SK-N-SH treated with all-trans-retinoic acid at 6 μM for 48 hours (cell line): ENCODE data around the gene NGEF.

Source experiments
- CSDC2 ChIP-seq: fragments of 250-450 bp; sonication (Bioruptor Pico); IDR thresholded peaks from 2 replicates; pipeline ENCODE4 v1.5.0; 2020; ENCODE audit warnings: mild to moderate bottlenecking, moderate library complexity
- ESRRG ChIP-seq: fragments of 250-450 bp; sonication (Bioruptor Pico); IDR thresholded peaks from 2 replicates; pipeline ENCODE4 v1.6.1; 2021; ENCODE audit warnings: mild to moderate bottlenecking
- ISL1 ChIP-seq: fragments of 250-450 bp; sonication (Bioruptor Pico); IDR thresholded peaks from 2 replicates; pipeline ENCODE4 v2.1.2; 2022; ENCODE audit warnings: mild to moderate bottlenecking, moderate library complexity
- PATZ1 ChIP-seq: fragments of 250-450 bp; sonication (Bioruptor Pico); IDR thresholded peaks from 2 replicates; pipeline ENCODE4 v1.8.0; 2020; ENCODE audit warnings: mild to moderate bottlenecking, moderate library complexity, borderline replicate concordance
- PPARA ChIP-seq: fragments of 250-450 bp; sonication (Bioruptor Pico); IDR thresholded peaks from 2 replicates; pipeline ENCODE4 v1.5.0; 2020; ENCODE audit warnings: mild to moderate bottlenecking, borderline replicate concordance
- RARB ChIP-seq: fragments of 250-450 bp; sonication (Bioruptor Pico); IDR thresholded peaks from 2 replicates; pipeline ENCODE4 v1.8.0; 2021; ENCODE audit warnings: mild to moderate bottlenecking, moderate library complexity
- SNAI2 ChIP-seq: fragments of 250-450 bp; sonication (Bioruptor Pico); IDR thresholded peaks from 2 replicates; pipeline ENCODE4 v1.5.0; 2020; ENCODE audit warnings: mild to moderate bottlenecking, moderate library complexity
- TSHZ2 ChIP-seq: fragments of 250-450 bp; sonication (Bioruptor Pico); IDR thresholded peaks from 2 replicates; pipeline ENCODE4 v1.5.0; 2020; ENCODE audit warnings: mild to moderate bottlenecking, moderate library complexity
- ZFP3 ChIP-seq: fragments of 250-450 bp; sonication (Bioruptor Pico); IDR thresholded peaks from 2 replicates; pipeline ENCODE4 v1.5.0; 2020; ENCODE audit warnings: mild to moderate bottlenecking, moderate library complexity
- ZNF565 ChIP-seq: fragments of 450-650 bp; formaldehyde crosslinking; conservative IDR thresholded peaks from 2 replicates; pipeline ENCODE4 v1.5.0; 2020; ENCODE audit warnings: low read depth, mild to moderate bottlenecking, moderate library complexity
- ZNF70 ChIP-seq: fragments of 450-650 bp; formaldehyde crosslinking; IDR thresholded peaks from 2 replicates; pipeline ENCODE4 v1.5.0; 2020; ENCODE audit warnings: mild to moderate bottlenecking, moderate library complexity
- ZNF8 ChIP-seq: fragments of 450-650 bp; formaldehyde crosslinking; IDR thresholded peaks from 2 replicates; pipeline ENCODE4 v1.5.0; 2020; ENCODE audit warnings: mild to moderate bottlenecking, moderate library complexity
- TF ChIP-seq, protein P1 (sequence below): fragments of 250-450 bp; sonication (Bioruptor Pico); IDR thresholded peaks from 2 replicates; pipeline ENCODE4 v1.8.0; 2021; ENCODE audit warnings: low read depth, mild to moderate bottlenecking, moderate library complexity, borderline replicate concordance
- TF ChIP-seq, protein P2 (sequence below): fragments of 250-450 bp; sonication (Bioruptor Pico); IDR thresholded peaks from 2 replicates; pipeline ENCODE4 v1.5.1; 2020; ENCODE audit warnings: low read depth, mild to moderate bottlenecking, moderate library complexity

GRCh38 chr2:232982926-232983668 lies 30.0 kb downstream of the NGEF start:
- TF ChIP-seq PATZ1 (no peak), RARB (CRISPR knock-in tag) (no peak), CSDC2 (no peak), ISL1 (CRISPR knock-in tag) (no peak), ZNF70 (CRISPR knock-in tag) (no peak), ZNF8 (CRISPR knock-in tag) (no peak), ZFP3 (no peak), ESRRG (CRISPR knock-in tag) (no peak), PPARA (CRISPR knock-in tag) (no peak), ZNF565 (CRISPR knock-in tag) (no peak), SNAI2 (no peak), TSHZ2 (CRISPR knock-in tag) (no peak)
- TF ChIP-seq, protein P1, sequence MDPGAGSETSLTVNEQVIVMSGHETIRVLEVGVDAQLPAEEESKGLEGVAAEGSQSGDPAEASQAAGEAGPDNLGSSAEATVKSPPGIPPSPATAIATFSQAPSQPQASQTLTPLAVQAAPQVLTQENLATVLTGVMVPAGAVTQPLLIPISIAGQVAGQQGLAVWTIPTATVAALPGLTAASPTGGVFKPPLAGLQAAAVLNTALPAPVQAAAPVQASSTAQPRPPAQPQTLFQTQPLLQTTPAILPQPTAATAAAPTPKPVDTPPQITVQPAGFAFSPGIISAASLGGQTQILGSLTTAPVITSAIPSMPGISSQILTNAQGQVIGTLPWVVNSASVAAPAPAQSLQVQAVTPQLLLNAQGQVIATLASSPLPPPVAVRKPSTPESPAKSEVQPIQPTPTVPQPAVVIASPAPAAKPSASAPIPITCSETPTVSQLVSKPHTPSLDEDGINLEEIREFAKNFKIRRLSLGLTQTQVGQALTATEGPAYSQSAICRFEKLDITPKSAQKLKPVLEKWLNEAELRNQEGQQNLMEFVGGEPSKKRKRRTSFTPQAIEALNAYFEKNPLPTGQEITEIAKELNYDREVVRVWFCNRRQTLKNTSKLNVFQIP (CRISPR knock-in tag), result no peak
- TF ChIP-seq, protein P2, sequence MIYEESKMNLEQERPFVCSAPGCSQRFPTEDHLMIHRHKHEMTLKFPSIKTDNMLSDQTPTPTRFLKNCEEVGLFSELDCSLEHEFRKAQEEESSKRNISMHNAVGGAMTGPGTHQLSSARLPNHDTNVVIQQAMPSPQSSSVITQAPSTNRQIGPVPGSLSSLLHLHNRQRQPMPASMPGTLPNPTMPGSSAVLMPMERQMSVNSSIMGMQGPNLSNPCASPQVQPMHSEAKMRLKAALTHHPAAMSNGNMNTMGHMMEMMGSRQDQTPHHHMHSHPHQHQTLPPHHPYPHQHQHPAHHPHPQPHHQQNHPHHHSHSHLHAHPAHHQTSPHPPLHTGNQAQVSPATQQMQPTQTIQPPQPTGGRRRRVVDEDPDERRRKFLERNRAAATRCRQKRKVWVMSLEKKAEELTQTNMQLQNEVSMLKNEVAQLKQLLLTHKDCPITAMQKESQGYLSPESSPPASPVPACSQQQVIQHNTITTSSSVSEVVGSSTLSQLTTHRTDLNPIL (CRISPR knock-in tag), result no peak
